Nucleus accumbens (tissue), 56 donors: Measurements from ENCODE around the gene KIF3B.

Experiments
- DNase-seq, 56 donors: peaks; one replicate each; lab custom pipeline; 2025; lab: John Stamatoyannopoulos, UW

Gene KIF3B

GRCh38 chr20:32277361-32278198, at the start of gene KIF3B:
Gene KIF3B (plus strand): TSS chr20:32277651. CDS start chr20:32309778, 32,127 bp downstream.
- DNase-seq = peak; percentile 24 to 93 (median 79)

GRCh38 chr20:32227744-32228688, 49.4 kb upstream of the KIF3B start:
- peak in 3 of 56 donors; percentile 6 to 23 (median 15) for DNase-seq

- no peak for DNase-seq
These were observed 48.2 kb upstream of the KIF3B start for GRCh38 chr20:32229251-32229747.

- no peak for DNase-seq
These were observed 46.7 kb upstream of the KIF3B start for GRCh38 chr20:32230707-32231106.

- DNase-seq = no peak
These were observed 46.2 kb upstream of the KIF3B start for GRCh38 chr20:32231245-32231644.

GRCh38 chr20:32231847-32232246, 45.6 kb upstream of the KIF3B start:
- peak in 4 of 56 donors; percentile 1 to 18 (median 2) for DNase-seq

- DNase-seq = no peak
These were observed 45.0 kb upstream of the KIF3B start for GRCh38 chr20:32232326-32232886.

GRCh38 chr20:32233286-32233685, 44.2 kb upstream of the KIF3B start:
- no peak for DNase-seq

- no peak for DNase-seq
These were observed 43.2 kb upstream of the KIF3B start for GRCh38 chr20:32234135-32234808.

GRCh38 chr20:32235331-32236047, 42.0 kb upstream of the KIF3B start:
- no peak for DNase-seq

GRCh38 chr20:32236048-32236533, 41.4 kb upstream of the KIF3B start:
- DNase-seq = no peak

GRCh38 chr20:32236819-32237218, 40.6 kb upstream of the KIF3B start:
- no peak for DNase-seq

- DNase-seq = no peak
These were observed 40.0 kb upstream of the KIF3B start for GRCh38 chr20:32237419-32237818.

GRCh38 chr20:32238483-32239425, 38.7 kb upstream of the KIF3B start:
- no peak for DNase-seq

GRCh38 chr20:32240205-32240604, 37.2 kb upstream of the KIF3B start:
- DNase-seq = no peak

- no peak for DNase-seq
These were observed 35.6 kb upstream of the KIF3B start for GRCh38 chr20:32241807-32242206.

- DNase-seq = no peak
These were observed 33.2 kb upstream of the KIF3B start for GRCh38 chr20:32244150-32244823.

- no peak for DNase-seq
These were observed 32.5 kb upstream of the KIF3B start for GRCh38 chr20:32244959-32245358.
